AML-193 (cell line): ENCODE measurements around the gene OR4E2.
"Not testable (repeated sequence)": the region's sequence is repeated elsewhere in the genome, so short reads cannot be mapped to it uniquely, and the experiment has no call there.

ENCODE experiments used
- DNase-seq, 2 experiments: peaks; one replicate each; lab custom pipeline; 2025; lab: John Stamatoyannopoulos, UW

The OR4E2 gene

GRCh38 chr14:21653331-21653885, at the start of gene OR4E2:
Gene OR4E2 (plus strand): TSS chr14:21653835. CDS start chr14:21665083, 11,248 bp downstream.
- no peak for DNase-seq

GRCh38 chr14:21612324-21612723, 41.3 kb upstream of the OR4E2 start:
- no peak for DNase-seq

DNA sequence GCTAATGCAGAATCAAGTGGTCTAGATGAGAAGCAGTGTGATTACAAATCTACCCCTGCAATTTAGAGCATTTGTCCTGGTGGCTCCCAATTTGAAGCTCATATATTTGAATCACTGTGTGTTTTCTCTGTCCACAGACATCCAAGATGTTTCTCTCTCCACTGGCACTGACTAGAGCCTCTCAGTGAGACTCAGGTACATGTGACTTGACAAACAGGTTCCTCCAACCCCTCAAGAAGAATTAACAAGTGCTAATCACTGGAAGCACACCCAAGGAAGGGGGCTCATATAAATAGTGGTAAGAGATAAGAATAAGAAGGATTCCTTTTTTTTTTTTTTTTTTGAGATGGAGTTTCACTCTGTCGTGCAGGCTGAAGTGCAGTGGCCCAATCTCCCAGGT, 39.4 kb upstream of the OR4E2 start:
- DNase-seq: no peak

DNA sequence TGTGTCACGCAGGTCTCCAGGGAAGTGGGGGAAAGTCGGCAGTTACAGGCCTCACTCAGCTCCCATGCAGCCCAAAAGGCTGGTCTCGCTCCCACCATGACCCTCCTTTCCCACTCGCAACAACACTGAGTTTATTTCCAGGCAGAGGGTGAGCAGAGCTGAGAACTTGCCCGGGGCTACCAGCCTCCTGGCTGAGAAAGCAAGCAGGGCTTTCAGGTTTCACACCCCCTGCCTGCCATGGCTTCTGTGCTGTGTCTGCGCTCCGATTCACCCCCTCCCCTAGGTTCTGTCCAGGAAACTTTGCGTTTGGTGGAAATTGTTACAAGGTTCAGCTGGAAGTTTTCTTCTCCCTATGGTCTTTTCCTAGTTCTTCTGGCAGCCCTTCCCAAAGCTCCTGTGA, 36.0 kb upstream of the OR4E2 start:
- no peak for DNase-seq

GRCh38 chr14:21626491-21627230, 27.0 kb upstream of the OR4E2 start:
- no peak for DNase-seq

GRCh38 chr14:21630503-21630902, 23.1 kb upstream of the OR4E2 start:
- DNase-seq: not testable (repeated sequence)

DNA sequence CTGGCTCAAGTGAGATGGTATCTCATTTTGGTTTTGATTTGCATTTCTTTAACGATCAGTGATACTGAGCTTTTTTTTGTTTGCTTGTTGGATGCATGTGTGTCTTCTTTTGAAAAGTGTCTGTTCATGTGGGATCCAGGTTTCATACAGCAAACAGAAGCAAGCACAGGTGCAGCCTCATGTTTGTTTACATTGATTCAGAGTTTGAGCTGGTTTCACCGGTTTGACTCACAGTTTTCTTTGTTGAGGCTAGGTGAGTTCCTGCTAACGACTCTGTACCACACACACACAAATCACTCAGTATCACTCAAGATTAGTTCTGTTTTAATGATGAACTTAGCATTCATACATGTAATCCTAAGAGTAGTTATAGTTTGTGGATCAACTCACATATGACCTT, 22.6 kb upstream of the OR4E2 start:
- no peak for DNase-seq

DNA sequence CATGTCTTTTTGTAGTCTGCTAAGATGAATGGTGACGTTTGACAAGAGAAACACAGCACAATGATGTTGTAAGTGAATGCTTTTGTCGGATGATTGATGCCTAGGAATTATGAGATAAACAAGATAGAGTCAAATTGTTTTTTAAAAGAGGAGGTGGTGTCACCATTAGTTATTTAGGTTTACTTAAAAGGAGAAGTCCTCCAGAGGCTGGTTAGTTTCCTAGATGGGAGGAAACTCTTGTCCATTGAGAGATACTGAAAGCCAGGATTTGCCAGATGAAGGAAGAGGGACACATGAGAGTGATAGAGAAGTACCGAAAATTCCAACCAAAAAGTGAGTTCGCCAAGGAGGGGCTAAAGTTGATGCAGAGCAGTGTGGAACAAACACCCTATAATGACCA, 18.8 kb upstream of the OR4E2 start, which contains the start of gene OR10G2:
OR10G2 (minus strand) TSS at position 101 of the 400 bp plus-strand sequence; CDS start at position 3, 98 bp downstream.
- no peak for DNase-seq

DNA sequence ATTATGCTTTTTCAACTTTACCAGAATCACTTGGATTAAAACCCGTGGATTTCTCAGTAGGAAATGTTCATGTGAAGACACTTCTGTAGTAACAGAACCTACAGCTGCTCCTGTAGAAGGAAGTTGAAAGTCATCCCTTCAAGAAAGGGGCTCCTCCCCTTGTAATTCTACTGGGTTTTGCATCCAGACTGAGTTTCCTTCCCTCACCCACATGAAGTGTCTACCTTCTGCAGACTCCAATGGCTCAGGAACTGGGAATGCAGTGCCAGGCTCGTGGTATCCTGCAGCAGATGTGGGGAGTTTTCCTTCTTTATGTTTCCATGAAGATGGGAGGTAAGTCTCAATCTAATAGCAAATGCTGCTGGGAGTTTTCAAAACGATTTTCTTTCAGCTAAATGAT, 11.0 kb upstream of the OR4E2 start:
- no peak for DNase-seq

DNA sequence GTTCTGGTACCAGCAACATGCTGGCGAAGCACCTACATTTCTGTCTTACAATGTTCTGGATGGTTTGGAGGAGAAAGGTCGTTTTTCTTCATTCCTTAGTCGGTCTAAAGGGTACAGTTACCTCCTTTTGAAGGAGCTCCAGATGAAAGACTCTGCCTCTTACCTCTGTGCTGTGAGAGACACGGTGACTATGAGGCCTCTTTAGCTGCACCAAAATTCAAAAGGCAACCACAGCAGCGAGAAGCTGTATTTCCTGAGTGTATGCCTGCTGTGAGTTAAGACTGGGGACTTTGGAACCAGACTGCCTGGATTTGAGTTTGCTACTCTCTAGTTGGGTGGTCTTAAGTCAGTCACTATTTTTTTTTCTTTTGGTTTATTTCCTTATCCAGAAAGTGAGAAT, 10.2 kb upstream of the OR4E2 start:
- DNase-seq: no peak

DNA sequence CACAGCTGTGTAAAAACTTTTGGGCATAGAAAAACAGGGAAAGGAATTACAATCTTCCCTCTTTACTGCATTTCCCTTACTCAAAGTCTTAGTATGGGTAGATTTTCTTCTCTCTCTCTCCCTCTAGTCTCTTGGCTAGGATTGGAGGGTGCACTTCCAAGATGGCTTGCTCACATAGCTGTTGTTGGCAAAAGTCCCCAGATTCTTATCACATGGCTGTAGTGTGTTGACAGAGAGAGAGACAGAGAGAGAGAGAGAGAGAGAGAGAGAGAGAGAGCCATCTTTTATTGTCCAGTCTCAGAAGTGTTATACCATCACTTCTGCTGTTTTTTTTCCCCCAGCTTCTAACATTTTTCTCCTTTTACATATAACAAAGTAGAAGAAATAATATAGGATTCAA, 6.3 kb upstream of the OR4E2 start:
- no peak for DNase-seq

DNA sequence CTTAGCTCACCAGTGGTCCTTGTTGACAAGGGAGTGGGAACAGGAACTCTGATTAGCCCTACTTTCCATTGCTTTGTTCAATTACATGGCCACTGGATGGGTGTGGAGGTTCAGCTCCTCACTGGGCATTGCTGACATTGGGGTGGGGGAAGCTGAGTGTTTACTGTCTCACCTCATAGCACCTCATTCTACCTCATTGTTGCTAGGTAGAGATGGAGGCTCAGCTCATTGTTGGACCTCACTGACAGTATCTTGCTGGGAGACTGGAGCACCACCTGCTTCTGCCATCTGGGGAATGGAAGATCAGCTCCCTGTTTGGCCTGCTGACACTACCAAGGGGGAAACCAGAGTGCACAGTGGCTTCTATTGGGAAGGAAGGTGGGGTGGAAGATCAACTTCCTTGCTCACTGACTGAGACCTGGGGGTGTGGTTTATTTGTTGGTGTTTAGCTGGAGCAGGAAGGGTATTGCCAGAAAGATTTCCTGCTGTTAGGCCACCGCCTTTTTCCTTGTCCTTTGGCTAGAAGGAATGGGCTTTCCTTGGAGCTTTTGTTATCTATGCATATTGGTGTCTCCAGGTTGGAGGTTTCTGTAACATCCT, 1.3 kb upstream of the OR4E2 start:
- DNase-seq: no peak

GRCh38 chr14:21654215-21654614, 580 bp downstream of the OR4E2 start:
- DNase-seq: no peak

GRCh38 chr14:21656980-21657379, 3.3 kb downstream of the OR4E2 start:
- DNase-seq: no peak

DNA sequence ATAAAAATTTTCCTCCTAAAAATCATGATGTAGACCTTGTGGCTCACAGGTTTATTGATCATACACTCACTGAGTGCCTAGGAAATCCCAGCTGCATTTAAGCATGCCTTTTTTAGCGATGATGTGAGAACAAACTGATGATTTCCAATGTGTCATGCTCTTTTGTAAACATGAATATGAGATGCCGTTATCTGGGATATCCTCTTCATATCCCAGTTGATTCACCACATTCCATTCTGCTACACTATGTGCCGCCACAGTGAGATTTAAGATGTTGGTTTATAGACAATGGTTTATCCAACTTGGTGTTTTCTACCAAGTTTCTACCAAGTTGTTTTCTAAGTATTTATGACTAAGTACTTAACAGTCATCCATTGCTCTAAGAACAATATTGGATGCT, 14.7 kb downstream of the OR4E2 start:
- DNase-seq: no peak

DNA sequence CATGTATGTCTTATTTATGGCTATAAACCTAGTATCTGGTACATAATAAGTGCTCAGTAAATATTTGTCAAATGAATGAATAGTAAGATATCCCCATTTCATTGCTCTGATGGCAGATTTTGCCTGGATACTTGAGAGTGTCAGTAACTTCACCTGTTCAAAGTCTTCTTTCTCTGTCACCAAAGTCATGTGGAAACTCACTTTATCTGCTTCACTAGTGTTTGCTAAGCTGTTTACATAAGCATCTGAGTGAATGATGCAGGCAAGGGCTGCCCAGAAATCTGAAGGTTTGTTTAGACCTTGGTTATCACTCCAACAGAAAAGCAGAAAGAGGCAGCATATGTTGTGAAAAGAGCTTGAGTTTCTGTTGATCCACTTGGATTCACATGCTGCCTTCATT, 15.6 kb downstream of the OR4E2 start:
- no peak for DNase-seq

- no peak for DNase-seq
Observed at GRCh38 chr14:21671371-21671770, 17.7 kb downstream of the OR4E2 start.

GRCh38 chr14:21672116-21672515, 18.5 kb downstream of the OR4E2 start:
- DNase-seq: no peak

DNA sequence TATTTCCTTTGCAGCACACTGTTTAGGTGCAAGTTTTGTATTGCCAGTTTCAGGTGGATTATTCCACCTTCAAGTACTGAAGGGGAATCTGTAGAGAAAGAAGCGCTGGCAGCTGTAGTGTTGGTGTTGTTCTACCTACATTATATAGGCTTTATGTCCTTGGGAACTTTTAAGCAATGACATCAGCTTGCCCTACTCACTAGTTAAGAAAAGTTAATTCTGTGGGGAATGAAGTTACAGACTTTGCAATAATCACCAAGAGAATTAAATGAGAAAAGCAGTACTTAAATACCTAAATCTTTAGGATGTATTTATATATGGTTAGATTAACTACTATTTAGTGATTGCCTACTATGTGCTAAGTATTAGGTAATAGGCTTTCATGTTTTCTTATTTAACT, 20.1 kb downstream of the OR4E2 start, which contains the start of gene OR4E1:
OR4E1 (minus strand) TSS at position 101 of the 400 bp plus-strand sequence. CDS start 2,883 bp downstream, outside the sequence.
- DNase-seq: no peak

DNA sequence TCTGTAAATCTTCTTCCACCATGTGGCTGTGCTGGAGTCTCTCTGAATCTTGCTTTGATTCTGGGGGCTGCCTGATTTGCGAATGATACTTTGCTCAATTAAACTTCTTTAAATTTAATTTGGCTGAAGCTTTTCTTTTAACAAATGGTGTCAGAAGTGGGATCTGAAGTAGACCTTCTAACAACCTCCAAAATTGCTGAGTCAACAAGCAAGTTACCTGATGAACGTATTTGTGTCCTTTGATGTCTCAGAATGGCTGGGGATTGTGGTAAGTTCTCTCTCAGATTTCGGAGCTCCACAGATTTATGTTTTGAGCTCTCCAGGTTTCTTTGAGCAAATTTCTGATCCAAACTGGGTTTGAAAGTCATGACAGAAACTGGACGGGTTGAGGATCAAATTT, 21.9 kb downstream of the OR4E2 start:
- DNase-seq: no peak

GRCh38 chr14:21680072-21680471, 26.4 kb downstream of the OR4E2 start:
- no peak for DNase-seq

- DNase-seq: no peak
Observed at GRCh38 chr14:21686468-21686867, 32.8 kb downstream of the OR4E2 start.

DNA sequence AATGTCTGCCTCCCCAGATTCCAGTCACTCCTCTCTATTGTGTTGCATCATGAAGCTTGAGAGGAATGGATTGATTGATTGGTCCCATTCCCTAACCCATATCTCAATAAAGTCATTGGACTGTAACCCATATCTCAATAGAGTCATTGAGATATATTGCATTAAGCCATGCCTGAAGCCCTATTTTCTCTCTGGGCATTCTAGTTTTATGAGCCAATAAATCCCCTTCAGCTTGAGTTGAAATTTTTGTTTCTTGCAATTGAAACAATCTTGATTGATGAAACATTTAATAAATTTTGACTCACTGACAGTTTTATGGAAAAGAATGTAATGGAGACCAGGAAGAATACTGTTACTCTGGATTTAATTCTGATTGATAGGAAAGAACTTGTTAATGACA, 40.8 kb downstream of the OR4E2 start:
- DNase-seq: no peak
